ENCODE measurements around the gene KRTAP2-1. TPM values are rescaled to one million over a fixed set of nuclear protein-coding genes. Genes with fewer than 3 reads are reported as not detected.

KRTAP2-1 gene
- total and polyA plus RNA-seq, 2 of the 8 experiments (the other 6 are each of a cell fraction or from before 2014, with no cell fraction given), result not detected

GRCh38 chr17:41013606-41014005 is 33.5 kb downstream of the KRTAP2-1 start:
- Histone ChIP-seq H4K20me1 (replicated peaks in 1 of 2; ENCODE audit: control insufficient read depth in 1 of 2, insufficient read depth in 2 of 2, low read length in 2 of 2) (no peaks in the 10 kb centered on the region), H3K79me2 (ENCODE audit: control insufficient read depth in 1 of 2, insufficient read depth in 2 of 2, low read length in 2 of 2) (no peaks in the 10 kb centered on the region), H3K27me3 (replicated peaks in 1 of 4; ENCODE audit: control insufficient read depth in 3 of 4, extremely low read depth in 1 of 4, insufficient read depth in 3 of 4, low read length in 3 of 4) (no peaks in the 10 kb centered on the region; a peak in 1 of 7 replicates), H3K23ac (ENCODE audit: insufficient read length) (no peak overlapping the region), H2BK20ac (ENCODE audit: low read length) (no peak overlapping the region), H3K56ac (replicated peaks; ENCODE audit: insufficient read length, low read depth, low read length) (no peak overlapping the region), H3K4me2 (ENCODE audit: insufficient read depth in 1 of 2, low read depth in 2 of 2, low read length in 2 of 2) (no peak overlapping the region), H3K4ac (replicated peaks; ENCODE audit: insufficient read length, low read depth, low read length) (no peak overlapping the region), H3K36me3 (ENCODE audit: control insufficient read depth in 2 of 4, insufficient read depth in 4 of 4, low read length in 3 of 4) (no peaks in the 10 kb centered on the region), H3K23me2 (ENCODE audit: low read depth, low read length) (no peaks in the 10 kb centered on the region), H4K8ac (ENCODE audit: extremely low read depth, insufficient read depth, low read length) (no peak overlapping the region), H2AK5ac (ENCODE audit: low read depth, low read length) (no peak overlapping the region), H2AFZ (ENCODE audit: low read length) (no peak overlapping the region), H3K79me1 (ENCODE audit: low read depth, low read length) (no peaks in the 10 kb centered on the region), H3K4me3 (ENCODE audit: extremely low read depth in 1 of 4, insufficient read depth in 2 of 4, low read depth in 3 of 4, low read length in 4 of 4) (no peak overlapping the region), H4K5ac (ENCODE audit: insufficient read length, low read depth, low read length) (no peak overlapping the region), H3K9ac (replicated peaks in 1 of 4; ENCODE audit: extremely low read depth in 1 of 4, low read depth in 3 of 4, low read length in 3 of 4) (no peak overlapping the region), H3K9me3 (ENCODE audit: insufficient read depth in 2 of 2, low read depth in 1 of 2, low read length in 1 of 2) (no peaks in the 10 kb centered on the region), H3K14ac (ENCODE audit: insufficient read length) (no peak overlapping the region), H4K91ac (replicated peaks; ENCODE audit: insufficient read length, low read length) (no peak overlapping the region), H2BK120ac (replicated peaks; ENCODE audit: low read depth, low read length) (no peak overlapping the region), H2BK12ac (ENCODE audit: low read depth, low read length) (no peak overlapping the region), H3K4me1 (replicated peaks in 1 of 4; ENCODE audit: control insufficient read depth in 3 of 4, insufficient read depth in 4 of 4, low read length in 3 of 4) (peaks cover 0 to 8% (median 5%) of the 10 kb centered on the region in 4 experiments; a peak in 6 of 7 replicates), H2BK5ac (ENCODE audit: low read depth, low read length) (no peak overlapping the region), H3K18ac (ENCODE audit: extremely low read depth, low read length) (no peak overlapping the region), H2BK15ac (ENCODE audit: low read length) (no peak overlapping the region), H3K27ac (ENCODE audit: low read depth, low read length) (no peak overlapping the region)
- ChIA-PET CTCF (ENCODE audit: partially characterized antibody) (interaction anchor here (1.2 to 1.3 kb wide), 2 partner anchors 50 to 309 kb away, joined by 4 to 5 read pairs; no protein-coding TSS in a partner anchor), POLR2A (ENCODE audit: partially characterized antibody) (no interaction called here)
- no peak for DNase-seq (ENCODE audit: low read depth in 1 of 2, low spot score in 2 of 2)
- 77% methylated on average over 1 of the region's 1 CpG; no CpG with 5 or more reads in 1 of the 2 experiments for WGBS, 2 experiments (ENCODE audit: extremely low coverage in 1 of 2, insufficient coverage in 1 of 2, insufficient read length in 1 of 2, insufficient replicate concordance in 2 of 2, low coverage in 1 of 2, low lambda C conversion rate in 2 of 2, missing lambda C conversion rate in 1 of 2)
- no peak for FAIRE-seq
- TF ChIP-seq BRCA1 (IDR thresholded peaks at IDR 0.05; ENCODE audit: low read depth, low read length), result no peak
- TF ChIP-seq GTF2F1 (IDR thresholded peaks at IDR 0.05; ENCODE audit: borderline replicate concordance, low read depth, low read length), result no peak
- TF ChIP-seq CHD2 (IDR thresholded peaks at IDR 0.05; ENCODE audit: low read length), result no peak

Measured in H1 (cell line).